Central memory CD8-positive, alpha-beta T cell (primary cell): Measurements from ENCODE around the gene ACVR1.

Source experiments
- ATAC-seq: fragments of 150-1000 bp; cut with Tn5 transposase; replicated peaks from 2 replicates; pipeline ENCODE4 v1.10.0; 2022; ENCODE audit warnings: mild to moderate bottlenecking, moderate FRiP score, moderate number of reproducible peaks; ENCODE audit not compliant: poor library complexity, severe bottlenecking; ENCODE audit errors: extremely low read depth
- DNase-seq, 2 donors: peaks; one replicate each; pipeline ENCODE4 v3.0.0; 2021; ENCODE audit warnings: low spot score in 2 of 2
- H3K27ac Mint-ChIP-seq: one replicate; pipeline ENCODE4 v1.8.0; 2022; ENCODE audit warnings: low read depth, mild to moderate bottlenecking, moderate library complexity, mixed read lengths
- H3K27me3 Mint-ChIP-seq: one replicate; pipeline ENCODE4 v1.8.0; 2022; ENCODE audit warnings: mixed read lengths
- H3K36me3 Mint-ChIP-seq: one replicate; pipeline ENCODE4 v1.8.0; 2022; ENCODE audit warnings: mild to moderate bottlenecking, moderate library complexity, mixed read lengths; ENCODE audit not compliant: insufficient read depth
- H3K4me1 Mint-ChIP-seq: one replicate; pipeline ENCODE4 v1.8.0; 2022; ENCODE audit warnings: mixed read lengths
- H3K4me3 Mint-ChIP-seq: one replicate; pipeline ENCODE4 v1.8.0; 2022; ENCODE audit warnings: mild to moderate bottlenecking, moderate library complexity, mixed read lengths
- H3K9me3 Mint-ChIP-seq: one replicate; pipeline ENCODE4 v1.8.0; 2022; ENCODE audit warnings: mixed read lengths

ACVR1 gene

GRCh38 chr2:157842106-157842879, 33.8 kb downstream of the ACVR1 start:
- Mint-ChIP-seq H3K27ac (no peak overlapping the region), H3K4me3 (no peak overlapping the region), H3K36me3 (no peaks in the 10 kb centered on the region), H3K27me3 (no peaks in the 10 kb centered on the region), H3K9me3 (no peaks in the 10 kb centered on the region), H3K4me1 (peaks cover 12% of the 10 kb centered on the region)
- ATAC-seq: no peak
- DNase-seq: no peak

GRCh38 chr2:157841485-157841884, 34.6 kb downstream of the ACVR1 start:
- Mint-ChIP-seq H3K4me3 (no peak overlapping the region), H3K36me3 (no peaks in the 10 kb centered on the region), H3K27ac (no peak overlapping the region), H3K9me3 (no peaks in the 10 kb centered on the region), H3K27me3 (no peaks in the 10 kb centered on the region), H3K4me1 (peaks cover 19% of the 10 kb centered on the region)
- ATAC-seq (no peak), DNase-seq (no peak)

- Mint-ChIP-seq H3K9me3 (no peaks in the 10 kb centered on the region), H3K4me3 (no peak overlapping the region), H3K36me3 (no peaks in the 10 kb centered on the region), H3K27ac (no peak overlapping the region), H3K27me3 (no peaks in the 10 kb centered on the region), H3K4me1 (peaks cover 22% of the 10 kb centered on the region)
- DNase-seq: no peak
- no peak for ATAC-seq
These were observed 35.5 kb downstream of the ACVR1 start for GRCh38 chr2:157840568-157841156.

- Mint-ChIP-seq H3K27ac (no peak overlapping the region), H3K27me3 (no peaks in the 10 kb centered on the region)
These were observed 36.3 kb downstream of the ACVR1 start for GRCh38 chr2:157839822-157840221.

GRCh38 chr2:157839162-157839801, 36.8 kb downstream of the ACVR1 start:
- ATAC-seq: no peak
- Mint-ChIP-seq H3K4me1 (peaks cover 11% of the 10 kb centered on the region), H3K27me3 (no peaks in the 10 kb centered on the region), H3K27ac (no peak overlapping the region), H3K4me3 (no peak overlapping the region), H3K9me3 (no peaks in the 10 kb centered on the region), H3K36me3 (no peaks in the 10 kb centered on the region)
- no peak for DNase-seq

More at GRCh38 chr2:157839822-157840221, 36.3 kb downstream of the ACVR1 start:
- Mint-ChIP-seq H3K36me3 (no peaks in the 10 kb centered on the region), H3K4me3 (no peak overlapping the region), H3K4me1 (peaks cover 13% of the 10 kb centered on the region), H3K9me3 (no peaks in the 10 kb centered on the region)
- ATAC-seq (no peak), DNase-seq (no peak)

GRCh38 chr2:157838442-157839161, 37.5 kb downstream of the ACVR1 start:
- Mint-ChIP-seq H3K4me3 (no peak overlapping the region), H3K27ac (no peak overlapping the region), H3K4me1 (peaks cover 11% of the 10 kb centered on the region), H3K36me3 (peaks cover under 1% of the 10 kb centered on the region), H3K27me3 (no peaks in the 10 kb centered on the region), H3K9me3 (no peaks in the 10 kb centered on the region)
- ATAC-seq (no peak), DNase-seq (no peak)

- H3K4me3 Mint-ChIP-seq: no peak overlapping the region
- ATAC-seq (no peak), DNase-seq (no peak)
- peaks cover 11% of the 10 kb centered on the region for H3K4me1 Mint-ChIP-seq
- H3K36me3 Mint-ChIP-seq: peaks cover 1% of the 10 kb centered on the region
- H3K27me3 Mint-ChIP-seq: no peaks in the 10 kb centered on the region
- H3K27ac Mint-ChIP-seq: no peak overlapping the region
- H3K9me3 Mint-ChIP-seq: no peaks in the 10 kb centered on the region
These were observed 38.2 kb downstream of the ACVR1 start for GRCh38 chr2:157837851-157838441.

GRCh38 chr2:157836531-157836930, 39.6 kb downstream of the ACVR1 start:
- Mint-ChIP-seq H3K4me3 (no peak overlapping the region), H3K27ac (no peak overlapping the region), H3K4me1 (peaks cover 11% of the 10 kb centered on the region)

GRCh38 chr2:157835425-157835824, 40.7 kb downstream of the ACVR1 start:
- no peak for DNase-seq
- H3K36me3 Mint-ChIP-seq: peaks cover 1% of the 10 kb centered on the region
- H3K27me3 Mint-ChIP-seq: no peaks in the 10 kb centered on the region
- H3K27ac Mint-ChIP-seq: no peak overlapping the region
- no peaks in the 10 kb centered on the region for H3K9me3 Mint-ChIP-seq
- no peak for ATAC-seq
- H3K4me3 Mint-ChIP-seq: no peak overlapping the region
- H3K4me1 Mint-ChIP-seq: peaks cover 20% of the 10 kb centered on the region

More at GRCh38 chr2:157836531-157836930, 39.6 kb downstream of the ACVR1 start:
- DNase-seq: no peak
- no peak for ATAC-seq
- Mint-ChIP-seq H3K27me3 (no peaks in the 10 kb centered on the region), H3K36me3 (peaks cover 1% of the 10 kb centered on the region), H3K9me3 (no peaks in the 10 kb centered on the region)

GRCh38 chr2:157835006-157835405, 41.1 kb downstream of the ACVR1 start:
- peaks cover 20% of the 10 kb centered on the region for H3K4me1 Mint-ChIP-seq
- H3K27ac Mint-ChIP-seq: no peak overlapping the region
- no peaks in the 10 kb centered on the region for H3K9me3 Mint-ChIP-seq
- DNase-seq (no peak), ATAC-seq (no peak)
- peaks cover 1% of the 10 kb centered on the region for H3K36me3 Mint-ChIP-seq
- H3K4me3 Mint-ChIP-seq: no peak overlapping the region
- no peaks in the 10 kb centered on the region for H3K27me3 Mint-ChIP-seq

GRCh38 chr2:157833721-157834120, 42.4 kb downstream of the ACVR1 start:
- H3K36me3 Mint-ChIP-seq: peaks cover 4% of the 10 kb centered on the region
- DNase-seq (no peak), ATAC-seq (no peak)
- H3K4me1 Mint-ChIP-seq: peaks cover 26% of the 10 kb centered on the region
- no peaks in the 10 kb centered on the region for H3K27me3 Mint-ChIP-seq
- H3K9me3 Mint-ChIP-seq: no peaks in the 10 kb centered on the region
- H3K27ac Mint-ChIP-seq: no peak overlapping the region
- H3K4me3 Mint-ChIP-seq: no peak overlapping the region

- Mint-ChIP-seq H3K9me3 (no peaks in the 10 kb centered on the region), H3K27ac (peak overlapping the region; percentile 62), H3K27me3 (no peaks in the 10 kb centered on the region), H3K4me1 (peaks cover 21% of the 10 kb centered on the region), H3K36me3 (peaks cover 4% of the 10 kb centered on the region), H3K4me3 (no peak overlapping the region)
- ATAC-seq: no peak
- DNase-seq: no peak
These were observed 44.4 kb downstream of the ACVR1 start for GRCh38 chr2:157831573-157832315.
